GM21717 (cell line): Measurements from ENCODE around the gene WDR13.

Experiments
- ATAC-seq: cut with Tn5 transposase; IDR thresholded peaks from one replicate; pipeline ENCODE4 v1.9.1; 2021; ENCODE audit warnings: mild to moderate bottlenecking, moderate library complexity; ENCODE audit not compliant: unreplicated experiment

Gene WDR13

GRCh38 chrX:48592971-48593370 is 4.3 kb upstream of the WDR13 start:
- no peak for ATAC-seq

DNA sequence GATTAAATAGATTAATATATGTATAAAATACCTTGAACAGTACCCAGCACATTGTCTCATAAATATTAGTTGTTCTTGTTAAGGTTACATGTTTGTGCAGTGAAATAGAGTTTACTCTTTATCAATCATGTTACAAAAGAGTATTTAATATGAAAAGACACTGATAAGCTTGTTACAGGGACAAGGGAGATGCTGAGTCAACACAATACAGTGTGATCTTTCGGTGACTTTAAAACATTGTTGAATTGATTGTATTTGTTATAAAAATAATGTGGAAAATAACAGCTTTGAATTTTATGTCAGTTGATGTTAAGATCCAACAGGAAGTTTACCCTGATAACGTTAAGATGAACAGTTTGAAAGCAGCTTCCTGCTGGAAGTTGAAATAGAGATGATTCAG is 1.4 kb upstream of the WDR13 start:
- no peak for ATAC-seq

GRCh38 chrX:48598614-48599013 is 1.3 kb downstream of the WDR13 start:
- no peak for ATAC-seq

DNA sequence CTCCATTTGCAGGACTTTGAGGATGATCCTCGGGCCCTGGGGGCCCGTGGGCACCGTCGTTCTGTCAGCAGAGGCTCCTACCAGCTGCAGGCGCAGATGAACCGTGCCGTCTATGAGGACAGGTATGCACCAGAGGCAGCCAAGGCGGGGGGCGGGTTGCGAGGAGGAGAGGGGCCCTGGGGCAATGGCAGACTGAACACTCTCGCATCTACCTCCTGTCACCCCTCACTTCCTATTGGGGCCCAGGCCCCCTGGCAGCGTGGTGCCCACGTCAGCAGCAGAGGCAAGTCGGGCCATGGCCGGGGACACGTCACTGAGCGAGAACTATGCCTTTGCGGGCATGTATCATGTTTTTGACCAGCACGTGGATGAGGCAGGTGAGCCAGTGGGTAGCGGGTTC is 2.0 kb downstream of the WDR13 start:
- ATAC-seq = no peak

- ATAC-seq = no peak
Observed at GRCh38 chrX:48600226-48600625, 2.9 kb downstream of the WDR13 start.

DNA sequence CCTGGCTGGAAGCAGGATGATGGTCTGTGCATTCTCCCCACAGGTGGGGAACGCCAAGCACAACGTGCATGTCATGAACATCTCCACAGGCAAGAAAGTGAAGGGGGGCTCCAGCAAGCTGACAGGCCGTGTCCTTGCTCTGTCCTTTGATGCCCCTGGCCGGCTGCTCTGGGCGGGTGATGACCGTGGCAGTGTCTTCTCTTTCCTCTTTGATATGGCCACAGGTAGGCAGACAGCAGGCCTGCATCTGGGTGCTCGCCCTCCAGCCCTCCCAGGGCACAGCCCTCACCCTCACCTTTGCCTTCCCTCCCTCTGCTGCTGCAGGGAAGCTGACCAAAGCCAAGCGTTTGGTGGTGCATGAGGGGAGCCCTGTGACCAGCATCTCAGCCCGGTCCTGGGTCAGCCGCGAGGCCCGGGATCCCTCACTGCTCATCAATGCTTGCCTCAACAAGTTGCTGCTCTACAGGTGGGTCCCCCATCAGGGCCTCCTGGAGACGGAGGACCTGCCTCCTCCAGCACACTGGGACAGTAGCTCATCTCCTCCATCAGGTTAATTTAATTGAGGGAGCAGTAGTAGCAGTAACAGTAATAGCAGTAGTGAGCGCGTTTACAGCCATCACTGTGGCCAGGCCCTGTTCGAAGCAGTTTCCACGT is 4.6 kb downstream of the WDR13 start:
- no peak for ATAC-seq

DNA sequence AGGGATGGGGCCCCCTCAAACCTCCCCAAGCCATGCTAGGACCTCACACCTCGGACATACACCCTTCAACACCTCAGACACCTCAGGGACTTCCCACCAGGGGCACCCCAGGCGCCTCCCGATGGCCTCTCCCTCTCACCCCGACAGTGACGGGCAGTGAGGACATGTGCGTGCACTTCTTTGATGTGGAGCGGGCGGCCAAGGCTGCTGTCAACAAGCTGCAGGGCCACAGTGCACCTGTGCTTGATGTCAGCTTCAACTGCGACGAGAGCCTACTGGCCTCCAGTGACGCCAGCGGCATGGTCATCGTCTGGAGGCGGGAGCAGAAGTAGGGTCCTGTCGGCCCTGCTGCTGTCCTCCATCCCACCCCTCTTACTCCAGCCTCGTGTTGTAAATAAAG is 7.4 kb downstream of the WDR13 start:
- ATAC-seq = no peak

DNA sequence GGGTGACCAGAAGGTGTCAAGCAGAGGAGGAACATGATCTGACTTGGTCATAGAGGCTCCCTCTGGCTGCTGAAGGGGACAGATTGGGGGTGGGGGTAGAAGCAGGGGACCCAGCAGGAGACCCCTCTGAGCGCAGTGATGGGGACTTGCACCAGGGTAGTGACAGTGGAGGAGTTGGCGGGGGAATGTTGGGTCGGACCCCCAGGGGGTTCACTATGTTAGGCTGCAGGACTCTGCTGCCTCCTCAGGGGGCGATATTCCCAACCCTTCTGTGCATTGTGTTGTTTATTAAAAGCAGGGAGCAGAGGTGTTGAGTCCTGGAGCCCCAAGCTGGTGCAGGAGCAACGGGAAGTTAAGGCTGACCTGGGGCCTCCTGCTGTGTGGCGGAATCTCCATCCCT is 8.8 kb downstream of the WDR13 start:
- no peak for ATAC-seq

DNA sequence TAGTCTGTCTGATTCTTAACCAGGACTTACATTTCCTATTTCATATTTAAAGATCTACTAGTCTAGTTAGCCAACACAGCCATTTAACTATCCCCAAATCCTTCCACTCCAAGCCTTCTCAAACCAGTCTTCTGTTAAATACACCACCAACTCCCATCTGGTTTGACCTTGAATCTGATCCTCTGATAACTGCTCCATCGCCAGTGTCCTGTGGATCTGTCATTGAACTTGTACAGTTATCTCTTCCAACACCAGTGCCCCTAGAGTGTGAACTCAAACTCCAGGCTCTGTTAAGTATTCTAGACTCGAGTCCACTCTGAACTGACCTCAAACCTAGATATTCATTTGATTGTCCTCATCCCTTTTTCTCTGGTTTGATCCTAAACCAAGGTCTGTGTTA is 14.4 kb downstream of the WDR13 start:
- no peak for ATAC-seq

DNA sequence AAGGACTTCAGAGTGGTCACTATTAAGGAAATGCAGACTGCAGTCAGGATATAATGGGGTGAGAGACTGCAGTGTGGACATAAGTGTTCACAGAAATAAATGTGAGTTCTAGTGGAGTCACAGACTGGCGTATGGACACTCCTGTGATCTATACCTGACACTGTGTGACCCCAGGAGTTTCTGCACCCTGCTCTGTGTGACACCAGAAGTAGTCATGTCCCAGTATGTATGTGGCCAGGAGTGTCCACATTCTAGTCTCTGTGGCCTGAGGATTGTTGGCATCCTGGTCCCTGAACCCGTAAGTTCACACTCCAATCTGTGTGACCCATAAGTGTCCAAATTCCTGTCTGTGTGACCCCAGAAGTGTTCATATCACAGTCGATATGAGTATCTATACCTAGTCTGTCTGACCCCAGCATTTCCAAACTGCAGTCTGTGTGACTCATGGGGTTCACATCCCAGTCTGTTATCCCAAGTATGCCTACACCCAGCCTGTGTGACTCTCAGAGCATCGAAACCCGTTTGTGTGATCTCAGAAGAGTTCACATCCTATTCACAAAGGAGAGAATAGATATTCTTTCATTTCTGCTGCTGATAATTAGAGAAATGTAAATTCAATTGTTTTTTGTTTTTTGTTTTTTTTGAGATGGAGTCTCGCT is 16.3 kb downstream of the WDR13 start:
- ATAC-seq = no peak

GRCh38 chrX:48616576-48616975 is 19.3 kb downstream of the WDR13 start:
- ATAC-seq = no peak

GRCh38 chrX:48617542-48618340 is 20.4 kb downstream of the WDR13 start:
- ATAC-seq = no peak

DNA sequence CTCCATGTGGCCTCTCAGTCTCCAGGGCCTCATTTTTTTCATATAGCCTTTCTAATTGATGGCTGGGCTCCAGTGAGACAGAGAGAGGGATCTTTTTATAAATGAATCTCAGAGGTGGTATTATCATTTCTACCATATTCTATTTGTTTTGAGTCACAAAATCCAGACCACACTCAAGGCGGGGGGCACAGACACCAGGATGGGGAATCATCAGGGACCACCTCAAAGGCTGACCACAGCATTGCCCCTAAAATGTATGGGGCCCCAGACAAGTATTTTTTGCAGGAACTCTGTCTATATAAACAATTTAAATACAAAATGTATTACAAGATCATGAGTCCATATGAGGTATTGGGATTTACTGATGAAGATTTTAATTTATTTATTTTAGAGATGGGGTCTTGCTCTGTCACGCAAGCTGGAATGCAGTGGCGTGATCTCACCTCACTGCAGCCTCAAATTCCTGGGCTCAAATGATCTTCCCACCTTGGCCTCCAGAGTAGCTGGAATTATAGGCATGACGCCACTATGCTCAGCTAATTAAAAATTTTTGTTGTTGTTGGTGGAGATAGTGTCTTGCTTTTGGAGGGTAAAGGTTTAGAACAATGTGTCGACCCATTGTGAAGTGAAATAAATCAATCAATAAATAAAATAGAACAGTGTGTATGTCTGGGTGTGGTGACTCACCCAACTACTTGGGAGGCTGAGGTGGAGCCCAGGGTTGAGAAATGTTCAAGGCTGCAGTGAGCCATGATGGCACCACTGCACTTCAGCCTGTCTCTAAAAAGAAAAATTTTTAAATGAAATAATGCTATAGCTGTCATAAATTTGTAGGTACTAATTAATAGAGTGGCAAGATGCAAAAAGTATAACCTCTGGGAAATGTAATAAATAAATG is 29.4 kb downstream of the WDR13 start:
- no peak for ATAC-seq

DNA sequence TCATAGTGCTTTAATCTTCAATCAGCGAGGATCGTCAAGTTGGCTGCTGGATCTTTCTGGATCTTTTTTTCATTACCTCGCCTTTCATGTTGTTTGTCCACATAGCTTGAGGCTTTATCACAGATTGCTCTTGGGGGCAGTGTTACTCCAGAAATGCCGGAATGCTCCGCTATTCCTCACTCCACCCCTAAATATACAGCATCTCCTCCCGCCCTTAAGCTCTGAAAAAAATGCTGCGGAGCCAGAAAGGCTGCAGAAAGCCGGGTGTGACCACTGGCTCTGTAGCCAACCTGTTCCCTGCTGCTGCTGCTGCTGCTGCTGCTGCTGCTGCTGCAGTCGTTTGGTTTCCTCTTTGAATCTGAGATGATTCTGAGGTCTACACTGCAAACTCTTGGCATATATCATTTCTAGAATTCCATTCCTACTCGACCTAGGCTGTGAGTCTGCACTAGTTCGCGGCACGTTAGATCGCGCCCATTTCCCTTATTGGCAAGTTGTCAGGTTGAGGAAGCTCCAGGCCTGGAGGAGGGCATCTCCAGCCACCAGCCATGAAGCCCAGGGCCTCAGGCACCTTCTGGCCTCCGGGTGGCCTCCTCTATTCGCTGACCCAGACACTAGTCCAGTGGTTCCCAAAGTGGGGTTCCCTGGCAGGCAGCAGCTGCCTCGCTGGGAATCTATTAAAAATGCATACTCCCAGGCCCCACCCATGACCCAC is 34.2 kb downstream of the WDR13 start:
- no peak for ATAC-seq

DNA sequence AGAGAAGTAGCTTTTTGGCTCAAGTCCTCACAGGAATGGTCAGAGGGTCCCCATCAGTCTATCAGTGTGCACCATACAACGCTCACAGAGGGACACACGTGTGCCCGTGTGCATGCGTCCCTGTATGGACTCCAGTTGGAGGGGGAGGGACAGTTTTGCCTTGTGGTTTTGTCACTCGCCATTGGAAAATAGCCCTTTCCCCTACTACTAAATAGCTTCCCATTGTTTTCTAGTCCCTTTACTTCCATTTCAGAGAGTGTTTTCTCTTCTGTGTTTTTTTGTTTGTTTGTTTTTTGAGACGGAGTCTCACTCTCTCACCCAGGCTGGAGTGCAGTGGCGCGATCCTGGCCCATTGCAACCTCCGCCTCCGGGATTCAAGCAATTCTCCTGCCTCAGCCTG is 34.9 kb downstream of the WDR13 start:
- ATAC-seq = no peak

- no peak for ATAC-seq
Observed at GRCh38 chrX:48636301-48636700, 39.0 kb downstream of the WDR13 start.

GRCh38 chrX:48636776-48637175 is 39.5 kb downstream of the WDR13 start:
- no peak for ATAC-seq

- ATAC-seq = no peak
Observed at GRCh38 chrX:48645669-48646068, 48.4 kb downstream of the WDR13 start.

DNA sequence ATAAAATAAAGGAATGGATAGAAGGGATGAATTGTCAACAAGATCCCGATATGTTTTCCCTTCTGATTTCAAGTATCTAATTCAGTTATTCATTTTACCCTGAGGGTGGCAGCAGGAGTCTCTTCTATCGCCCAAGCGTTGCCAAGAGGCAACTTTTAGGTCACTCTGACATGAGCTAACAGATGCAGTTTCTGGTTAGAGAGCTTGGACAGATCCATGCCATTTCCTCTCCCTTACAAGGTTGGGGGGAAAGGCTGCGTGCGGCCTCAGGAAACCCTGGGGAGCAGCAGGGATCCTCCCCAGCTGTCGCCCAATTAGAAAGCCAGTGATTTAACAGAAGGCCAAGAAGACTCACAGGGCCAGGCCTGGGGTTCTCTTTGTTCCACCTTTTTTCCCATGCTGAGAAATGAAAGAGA is 51.1 kb downstream of the WDR13 start:
- no peak for ATAC-seq

- ATAC-seq = no peak
Observed at GRCh38 chrX:48649102-48649501, 51.8 kb downstream of the WDR13 start.
